GM12872 (cell line): ENCODE results near the gene UBASH3B.

Experiments used
- CTCF ChIP-seq: IDR thresholded peaks from 3 replicates; pipeline ENCODE4 v1.5.1; 2011; ENCODE audit warnings: low read depth, mild to moderate bottlenecking, low read length, moderate library complexity; ENCODE audit not compliant: insufficient read depth

The UBASH3B gene

GRCh38 chr11:122642472-122642922, 13.0 kb upstream of the UBASH3B start:
- TF ChIP-seq CTCF, result no peak

GRCh38 chr11:122642971-122643370, 12.6 kb upstream of the UBASH3B start:
- no peak for TF ChIP-seq CTCF

GRCh38 chr11:122645847-122646246, 9.7 kb upstream of the UBASH3B start:
- TF ChIP-seq CTCF, result no peak

GRCh38 chr11:122646549-122647340, 8.8 kb upstream of the UBASH3B start:
- TF ChIP-seq CTCF, result no peak

- TF ChIP-seq CTCF, result no peak
These were observed 7.7 kb upstream of the UBASH3B start for GRCh38 chr11:122647736-122648275.

GRCh38 chr11:122649116-122649515, 6.4 kb upstream of the UBASH3B start:
- TF ChIP-seq CTCF, result no peak

GRCh38 chr11:122650619-122651018, 4.9 kb upstream of the UBASH3B start:
- TF ChIP-seq CTCF, result no peak
